Epithelial cell of esophagus (primary cell): ENCODE measurements around the gene NAT16.
"Not testable (repeated sequence)": the region's sequence is repeated elsewhere in the genome, so short reads cannot be mapped to it uniquely, and the experiment has no call there.

ENCODE experiments used
- DNase-seq: peaks from one replicate; pipeline ENCODE4 v3.0.0; 2010; ENCODE audit warnings: low read depth
- H3K4me3 ChIP-seq: 2 replicates; pipeline ENCODE4 v1.5.1; 2011; ENCODE audit warnings: mild to moderate bottlenecking, low read length, control low read depth
- TF ChIP-seq, protein P1 (sequence below): IDR thresholded peaks from 2 replicates; pipeline ENCODE4 v1.5.1; 2011; ENCODE audit warnings: low read depth, mild to moderate bottlenecking, low read length, control low read depth, inconsistent platforms; ENCODE audit not compliant: insufficient read depth; ENCODE audit errors: missing control alignments

The NAT16 gene

DNA sequence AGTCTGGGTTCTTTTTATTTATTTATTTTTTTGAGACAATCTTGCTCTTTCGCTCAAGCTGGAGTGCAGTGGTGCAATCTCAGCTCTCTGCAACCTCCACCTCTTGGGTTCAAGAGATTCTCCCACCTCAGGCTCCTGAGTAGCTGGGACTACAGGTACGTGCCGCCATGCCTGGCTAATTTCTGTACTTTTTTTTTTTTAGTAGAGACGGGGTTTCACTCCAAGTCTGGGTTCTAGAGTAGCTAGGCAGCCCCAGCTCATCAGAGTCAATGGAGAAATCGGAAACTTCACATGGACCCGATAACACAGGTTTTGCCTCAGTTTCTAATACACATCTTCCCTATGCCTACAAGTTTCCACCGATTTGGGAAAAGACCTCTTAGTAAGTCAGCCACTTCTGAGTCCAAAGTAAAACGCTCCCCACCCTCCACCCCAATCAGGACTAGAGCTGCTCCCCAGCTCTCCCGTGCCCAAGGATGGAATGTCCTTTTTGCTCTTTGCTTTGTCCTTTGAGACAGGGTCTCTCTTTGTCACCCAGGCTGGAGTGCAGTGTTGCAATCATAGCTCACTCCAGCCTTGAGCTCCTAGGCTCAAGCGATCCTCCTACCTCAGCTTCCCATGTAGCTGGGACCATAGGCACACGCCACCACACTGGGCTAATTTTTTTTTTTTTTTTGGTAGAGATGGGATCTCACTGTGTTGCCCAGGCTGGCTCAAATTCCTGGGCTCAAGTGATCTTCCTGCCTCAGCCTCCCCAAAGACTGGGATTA lies 57.0 kb downstream of the NAT16 start:
- TF ChIP-seq, protein P1, sequence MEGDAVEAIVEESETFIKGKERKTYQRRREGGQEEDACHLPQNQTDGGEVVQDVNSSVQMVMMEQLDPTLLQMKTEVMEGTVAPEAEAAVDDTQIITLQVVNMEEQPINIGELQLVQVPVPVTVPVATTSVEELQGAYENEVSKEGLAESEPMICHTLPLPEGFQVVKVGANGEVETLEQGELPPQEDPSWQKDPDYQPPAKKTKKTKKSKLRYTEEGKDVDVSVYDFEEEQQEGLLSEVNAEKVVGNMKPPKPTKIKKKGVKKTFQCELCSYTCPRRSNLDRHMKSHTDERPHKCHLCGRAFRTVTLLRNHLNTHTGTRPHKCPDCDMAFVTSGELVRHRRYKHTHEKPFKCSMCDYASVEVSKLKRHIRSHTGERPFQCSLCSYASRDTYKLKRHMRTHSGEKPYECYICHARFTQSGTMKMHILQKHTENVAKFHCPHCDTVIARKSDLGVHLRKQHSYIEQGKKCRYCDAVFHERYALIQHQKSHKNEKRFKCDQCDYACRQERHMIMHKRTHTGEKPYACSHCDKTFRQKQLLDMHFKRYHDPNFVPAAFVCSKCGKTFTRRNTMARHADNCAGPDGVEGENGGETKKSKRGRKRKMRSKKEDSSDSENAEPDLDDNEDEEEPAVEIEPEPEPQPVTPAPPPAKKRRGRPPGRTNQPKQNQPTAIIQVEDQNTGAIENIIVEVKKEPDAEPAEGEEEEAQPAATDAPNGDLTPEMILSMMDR: no peak
- no peak overlapping the region for H3K4me3 ChIP-seq
- DNase-seq: no peak

DNA sequence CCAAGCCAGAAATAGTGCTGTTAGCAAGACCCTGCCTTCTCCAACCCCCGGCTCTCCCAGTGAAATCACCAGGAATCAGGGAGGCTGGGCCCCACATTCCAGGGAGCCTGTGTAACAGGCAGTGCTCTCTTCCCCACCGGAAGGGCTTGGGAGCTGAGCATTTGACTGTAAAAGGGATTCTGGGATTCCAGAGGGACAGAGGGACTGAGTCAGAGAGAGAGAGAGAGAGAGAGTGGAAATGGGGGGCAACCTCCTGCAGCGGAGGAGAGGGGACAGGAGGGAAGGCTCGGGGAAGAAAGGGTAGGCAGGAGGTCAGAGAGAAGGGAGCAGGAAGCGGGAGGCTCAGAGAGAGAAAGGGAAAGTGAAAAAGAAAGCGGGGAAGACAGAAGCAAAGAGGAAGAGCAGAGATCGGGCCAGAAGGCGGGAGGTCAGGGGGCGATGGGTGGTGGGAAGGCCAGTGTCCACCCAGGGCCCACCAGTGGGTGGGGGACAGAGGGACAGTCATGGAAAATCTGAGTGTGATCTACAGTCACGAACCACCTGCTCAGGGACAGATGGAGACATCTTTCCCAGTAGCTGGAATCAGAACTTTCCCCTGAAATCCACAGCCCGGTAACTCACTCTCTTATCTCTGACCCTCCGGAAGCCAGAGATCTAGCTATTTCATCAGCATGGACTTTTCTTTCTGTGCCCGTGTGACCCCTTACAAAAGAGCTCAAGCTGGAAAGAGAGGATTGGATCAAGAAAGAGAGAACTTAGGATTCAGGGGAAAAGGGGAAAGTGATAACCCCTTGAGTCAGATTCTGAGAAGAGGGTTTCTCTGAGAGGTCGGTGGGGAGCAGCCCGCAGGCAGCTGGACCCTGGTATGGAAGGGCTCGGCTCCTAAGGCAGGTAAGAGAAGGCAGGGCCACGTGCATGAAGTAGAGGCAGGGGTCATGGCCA lies 57.8 kb downstream of the NAT16 start:
- TF ChIP-seq, protein P1: no peak
- H3K4me3 ChIP-seq: no peak overlapping the region
- DNase-seq: peak; percentile 90

- not testable (repeated sequence) for DNase-seq, H3K4me3 ChIP-seq
Observed at GRCh38 chr7:101121631-101121990, 58.5 kb downstream of the NAT16 start.
